ENCODE data around the gene WNT11.
"Not testable (repeated sequence)": the region's sequence is repeated elsewhere in the genome, so short reads cannot be mapped to it uniquely, and the experiment has no call there.

- not testable (repeated sequence) for TF ChIP-seq CTCF (IDR thresholded peaks at IDR 0.05; ENCODE audit: low read depth, low read length); POLR2A (IDR thresholded peaks at IDR 0.05; ENCODE audit: extremely low read depth, insufficient read length); MAX (IDR thresholded peaks at IDR 0.05; ENCODE audit: low read depth, low read length)
Measured at GRCh38 chr11:76198691-76199090, 7.6 kb downstream of the WNT11 start.
